Activated CD4-positive, alpha-beta T cell treated with anti-CD3 and anti-CD28 coated beads, Interleukin-2, amount 50 U/mL, for 1 hour (primary cell): ENCODE measurements around the gene FAM107B.

ENCODE experiments used
- DNase-seq: peaks from one replicate; pipeline ENCODE4 v3.0.0-alpha.2; 2020

FAM107B gene

GRCh38 chr10:14527134-14527844 is 247.4 kb downstream of the FAM107B start:
- no peak for DNase-seq

DNA sequence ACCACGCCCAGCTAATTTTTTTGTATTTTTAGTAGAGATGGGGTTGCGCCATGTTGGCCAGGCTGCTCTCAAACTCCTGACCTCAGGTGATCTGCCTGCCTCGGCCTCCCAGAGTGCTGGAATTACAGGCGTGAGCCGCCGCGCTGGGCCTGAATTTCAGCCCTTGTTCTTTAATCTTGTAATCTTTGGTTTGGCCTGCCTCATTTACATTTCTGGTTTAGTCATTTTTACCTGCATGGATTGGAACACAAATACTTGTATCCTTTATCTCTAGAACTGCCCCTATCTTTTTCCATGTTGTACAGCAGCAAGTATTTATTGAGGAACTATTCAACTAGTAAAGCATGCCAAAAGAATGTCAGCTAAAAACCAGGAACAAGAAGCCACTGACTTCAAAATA is 248.4 kb downstream of the FAM107B start:
- no peak for DNase-seq

GRCh38 chr10:14524691-14525324 is 249.9 kb downstream of the FAM107B start:
- DNase-seq, result no peak

DNA sequence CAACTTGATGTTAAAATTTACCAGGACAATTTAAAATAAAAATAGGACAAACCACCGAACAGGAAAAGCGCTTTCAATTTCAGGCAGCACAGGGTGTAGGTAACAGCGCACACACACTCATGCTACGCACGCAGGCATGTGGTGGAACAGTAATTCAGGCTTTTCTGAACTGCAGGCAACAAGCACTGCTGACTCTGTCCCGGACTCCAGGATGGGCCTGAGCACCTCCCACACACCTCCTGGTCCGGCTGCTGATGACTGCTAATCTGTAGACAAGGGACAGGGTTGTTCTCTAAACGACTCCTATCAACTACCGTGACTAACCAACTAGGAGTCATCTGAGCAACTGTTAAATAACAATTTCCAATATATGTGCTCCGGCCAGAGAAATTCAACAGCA is 251.4 kb downstream of the FAM107B start:
- DNase-seq, result no peak

- no peak for DNase-seq
These were observed 254.9 kb downstream of the FAM107B start for GRCh38 chr10:14519785-14520184.

- no peak for DNase-seq
These were observed 256.5 kb downstream of the FAM107B start for GRCh38 chr10:14518149-14518548.

DNA sequence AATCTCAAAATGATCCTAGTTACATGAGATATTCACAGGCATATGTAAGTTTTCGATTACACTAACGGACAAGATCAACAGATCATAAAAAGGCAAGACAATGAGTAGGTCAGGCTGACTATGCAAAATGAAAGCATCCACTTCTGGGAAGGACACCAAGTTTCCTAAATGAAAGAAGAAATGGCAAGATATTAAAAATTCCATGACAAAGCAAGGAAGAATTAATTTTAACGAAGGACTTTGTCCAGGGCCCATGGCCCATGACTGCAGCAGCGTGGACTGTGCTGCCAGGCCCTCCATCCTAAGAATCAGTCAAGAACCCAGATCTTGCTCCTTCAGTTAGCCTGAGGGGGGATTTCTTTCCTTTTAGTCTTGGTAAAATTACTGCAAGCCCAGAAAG is 261.6 kb downstream of the FAM107B start:
- DNase-seq, result no peak

DNA sequence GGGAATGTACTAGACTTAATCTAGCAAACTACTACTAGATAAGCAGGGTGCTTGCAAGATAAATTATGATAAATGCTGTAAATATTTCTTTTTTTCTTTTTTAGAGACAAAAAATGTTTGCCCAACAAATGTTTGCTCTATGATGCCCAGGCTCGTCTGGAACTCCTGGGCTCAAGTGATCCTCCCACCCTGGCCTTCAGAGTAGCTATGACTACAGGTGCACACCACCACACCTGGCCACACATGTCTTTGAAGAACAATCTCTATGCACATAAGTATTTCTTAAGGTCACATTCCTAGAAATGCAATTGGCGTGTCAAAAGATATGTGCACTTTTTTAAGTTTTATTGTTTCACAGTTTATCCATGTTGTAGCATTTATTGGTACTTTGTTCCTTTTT is 264.4 kb downstream of the FAM107B start:
- no peak for DNase-seq

DNA sequence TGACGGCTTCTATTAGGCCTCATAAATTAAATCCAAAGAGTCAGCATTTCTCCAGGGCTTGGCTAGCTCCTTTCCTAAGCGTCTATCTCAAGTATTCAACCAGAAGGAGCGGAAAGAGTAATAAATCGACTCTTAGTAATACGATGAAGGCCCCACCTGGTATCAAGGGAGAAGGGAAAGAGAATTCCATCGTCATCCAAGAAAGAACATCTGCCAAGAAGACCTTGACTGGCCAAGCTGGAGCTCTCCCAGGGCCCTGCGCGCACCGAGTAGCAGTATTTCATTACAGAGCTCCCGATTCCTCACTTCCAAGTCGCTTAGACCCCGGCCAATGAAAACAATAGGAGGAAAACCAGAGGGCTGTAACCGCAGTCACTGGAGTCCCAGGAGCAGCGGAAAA is 266.0 kb downstream of the FAM107B start:
- DNase-seq, result no peak

DNA sequence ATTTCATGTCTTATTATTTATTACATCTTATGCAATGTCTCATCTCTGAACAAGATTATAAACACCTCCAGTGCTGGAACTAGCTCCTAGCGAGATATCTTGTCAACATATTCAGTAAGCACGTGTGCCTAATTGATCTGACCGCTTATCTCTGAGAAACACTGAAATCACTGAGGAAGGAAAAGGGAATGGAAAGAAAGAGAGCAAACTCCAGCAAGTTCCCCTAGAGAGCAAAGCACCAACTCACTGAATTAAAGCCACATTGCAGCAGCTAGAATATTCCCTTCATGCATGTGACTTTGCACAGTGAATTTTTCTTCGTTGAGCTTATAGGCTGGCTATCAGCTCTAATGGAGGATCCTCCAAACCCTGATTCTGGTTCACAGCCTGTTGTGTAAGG is 266.9 kb downstream of the FAM107B start:
- DNase-seq, result no peak

- DNase-seq, result peak; percentile 52
These were observed 267.5 kb downstream of the FAM107B start for GRCh38 chr10:14507176-14507575.

DNA sequence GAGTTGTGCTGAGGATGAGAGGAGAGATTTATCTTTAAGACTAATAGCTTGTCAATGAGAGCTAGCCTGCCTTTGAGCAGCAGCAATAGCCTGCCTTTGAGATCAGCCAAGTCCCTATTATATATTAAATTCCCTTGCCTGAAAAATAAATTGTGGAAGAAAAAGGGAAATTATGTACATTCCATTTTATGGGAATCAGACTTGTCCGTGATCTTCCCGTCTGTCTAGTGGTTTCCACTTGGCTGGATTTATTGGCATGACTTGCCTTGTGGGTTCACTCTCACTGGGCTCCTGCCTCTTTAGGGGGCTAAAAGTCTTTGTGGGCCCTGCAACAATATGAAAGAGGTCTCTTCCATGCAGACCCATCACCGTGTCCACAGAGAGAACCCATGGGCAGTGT is 272.3 kb downstream of the FAM107B start:
- DNase-seq, result no peak

DNA sequence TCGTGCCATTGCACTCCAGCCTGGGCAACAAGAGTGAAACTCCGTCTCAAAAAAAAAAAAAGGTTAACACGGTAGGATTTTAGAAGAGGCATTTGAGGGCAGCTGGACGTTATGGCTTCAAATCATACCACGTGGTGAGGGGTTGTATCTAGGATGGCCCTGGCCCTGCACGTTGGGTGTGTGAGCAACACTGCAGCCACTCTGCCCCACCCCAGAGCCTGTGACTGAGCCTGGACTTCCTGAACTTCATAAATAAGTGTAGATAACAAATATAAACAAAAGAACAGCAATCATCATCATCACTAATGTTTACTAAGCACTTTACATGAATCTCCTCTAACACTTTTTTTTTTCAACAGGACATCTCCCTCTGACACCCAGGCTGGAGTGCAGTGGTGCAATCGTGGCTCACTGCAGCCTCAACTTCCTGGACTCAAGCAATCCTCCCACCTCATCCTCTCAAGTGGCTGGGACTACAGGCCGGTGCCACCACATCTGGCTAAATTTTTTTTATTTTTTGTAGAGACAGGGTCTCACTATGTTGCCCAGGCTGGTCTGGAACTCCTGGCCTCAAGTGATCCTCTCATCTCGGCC is 274.4 kb downstream of the FAM107B start:
- no peak for DNase-seq

- DNase-seq, result no peak
These were observed 275.1 kb downstream of the FAM107B start for GRCh38 chr10:14499601-14499904.

DNA sequence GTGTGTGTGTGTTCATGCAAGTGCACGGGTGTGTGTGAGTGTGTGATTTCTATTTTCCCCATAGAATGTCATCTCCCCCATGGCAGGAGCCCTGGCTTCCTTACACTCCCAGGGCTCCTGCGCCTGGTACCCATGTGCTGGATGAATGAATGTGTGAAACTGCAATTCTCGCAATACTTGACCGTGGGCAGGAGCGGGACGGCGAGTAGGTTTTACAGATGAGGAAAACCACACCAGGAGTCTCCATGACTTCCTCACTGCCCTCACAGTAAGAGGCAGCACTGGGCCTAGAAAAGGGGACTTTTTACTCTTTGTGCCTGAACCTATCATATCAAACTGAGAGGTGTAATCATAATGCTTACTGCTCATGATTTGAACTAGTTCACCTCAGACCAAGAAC is 276.4 kb downstream of the FAM107B start:
- DNase-seq, result no peak

- no peak for DNase-seq
These were observed 282.9 kb downstream of the FAM107B start for GRCh38 chr10:14491811-14492210.

DNA sequence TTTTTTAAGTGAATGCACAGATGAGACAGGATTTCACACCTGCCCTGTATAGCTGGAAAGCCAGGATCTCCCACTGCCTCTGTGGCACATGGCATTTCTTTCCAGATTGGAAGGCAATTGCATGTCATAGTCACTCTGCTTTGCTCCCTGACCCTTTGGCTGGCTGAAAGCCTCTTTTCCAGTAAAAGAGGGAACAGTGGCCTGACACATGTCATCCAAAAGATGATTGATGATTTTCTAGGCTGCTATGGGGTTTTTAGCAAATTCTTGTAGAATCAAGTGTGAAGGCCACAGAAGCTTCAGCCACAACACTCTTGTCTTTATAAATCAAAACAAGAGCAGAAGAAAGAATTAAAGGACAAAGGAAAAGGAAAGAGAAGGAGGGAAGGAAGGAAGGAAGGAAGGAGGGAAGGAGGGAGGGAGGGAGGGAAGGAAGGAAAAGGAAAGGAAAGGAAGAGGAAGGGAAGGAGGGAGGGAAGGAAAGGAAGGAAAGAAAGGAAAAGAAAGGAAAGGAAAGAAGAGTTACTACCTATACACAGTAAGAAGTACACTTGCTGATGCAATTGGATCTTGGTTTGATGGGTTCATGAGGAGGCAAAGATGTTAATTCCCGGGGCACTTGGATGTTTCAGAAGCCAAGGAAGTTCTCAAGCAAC is 285.0 kb downstream of the FAM107B start:
- no peak for DNase-seq

DNA sequence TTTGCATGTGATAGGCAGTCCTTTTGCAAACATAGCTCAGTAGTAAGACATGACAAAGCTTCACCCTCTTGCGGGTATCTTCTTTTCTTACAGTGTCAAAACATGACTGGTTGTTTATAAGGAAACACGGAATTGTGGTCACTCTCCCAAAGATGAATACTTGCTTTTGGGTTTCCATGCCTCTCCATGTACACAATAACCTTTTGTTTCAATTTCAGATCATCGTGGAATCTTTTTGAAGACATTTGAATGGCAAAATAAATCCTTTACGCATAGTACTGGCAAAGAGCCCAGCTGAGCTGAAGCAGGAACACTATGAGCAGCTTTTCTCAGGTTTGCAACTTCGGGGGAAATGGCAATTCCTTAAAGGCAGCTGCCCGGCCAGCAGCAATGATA is 287.2 kb downstream of the FAM107B start:
- no peak for DNase-seq

GRCh38 chr10:14486777-14487487 is 287.8 kb downstream of the FAM107B start:
- no peak for DNase-seq

GRCh38 chr10:14485986-14486385 is 288.7 kb downstream of the FAM107B start:
- DNase-seq, result no peak

DNA sequence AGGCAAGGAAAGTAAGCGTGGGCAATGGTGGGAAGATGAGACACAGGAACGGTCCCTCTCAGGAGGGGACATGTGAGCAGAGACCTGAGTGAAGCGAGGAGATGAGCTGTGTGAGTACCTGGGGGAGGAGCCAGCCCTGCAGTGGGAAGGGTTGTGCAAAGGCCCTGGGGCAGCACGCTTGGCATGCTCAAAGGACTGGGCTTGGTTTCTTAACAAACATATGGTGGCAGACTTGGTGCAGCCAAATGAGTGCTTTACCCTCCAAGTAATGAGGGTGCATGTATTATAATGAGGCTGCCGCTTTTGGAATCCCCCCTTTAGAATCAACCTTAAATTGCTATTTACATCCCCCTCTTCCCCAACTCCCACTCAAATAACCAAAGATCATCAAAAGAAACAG is 291.3 kb downstream of the FAM107B start:
- DNase-seq, result no peak

DNA sequence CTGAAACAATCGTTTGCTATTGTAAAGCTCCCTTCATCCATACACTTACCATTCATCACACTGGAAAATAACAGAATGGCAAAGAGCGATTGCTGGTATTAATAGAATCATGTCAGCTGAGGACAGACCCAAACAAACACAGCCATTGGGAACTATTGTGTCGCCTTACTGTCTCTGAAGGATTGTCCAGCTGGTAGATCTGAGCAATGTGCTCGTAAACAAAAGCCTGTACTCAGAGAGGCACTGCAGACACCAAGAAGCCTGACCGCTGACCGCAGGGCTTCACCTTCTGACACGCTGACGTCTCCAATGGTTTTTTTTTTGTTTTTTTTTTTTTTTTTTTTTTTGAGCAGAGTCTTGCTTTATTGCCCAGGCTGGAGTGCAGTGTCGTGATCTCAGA is 292.9 kb downstream of the FAM107B start:
- DNase-seq, result no peak

- DNase-seq, result no peak
These were observed 293.7 kb downstream of the FAM107B start for GRCh38 chr10:14481014-14481413.

- no peak for DNase-seq
These were observed 296.1 kb downstream of the FAM107B start for GRCh38 chr10:14478604-14479003.
